ENCODE data around the gene ATG13.

ATG13 gene

GRCh38 chr11:46607516-46607915 lies 9.8 kb upstream of the ATG13 start:
- TF ChIP-seq CTCF (IDR thresholded peaks at IDR 0.05; ENCODE audit: low read depth, low read length), result no peak
- no peak overlapping the region for H3K4me3 ChIP-seq (replicated peaks in 1 of 2; ENCODE audit: low read depth in 2 of 2, low read length in 2 of 2)
- no peak for DNase-seq (ENCODE audit: low read depth in 2 of 2)

DNA sequence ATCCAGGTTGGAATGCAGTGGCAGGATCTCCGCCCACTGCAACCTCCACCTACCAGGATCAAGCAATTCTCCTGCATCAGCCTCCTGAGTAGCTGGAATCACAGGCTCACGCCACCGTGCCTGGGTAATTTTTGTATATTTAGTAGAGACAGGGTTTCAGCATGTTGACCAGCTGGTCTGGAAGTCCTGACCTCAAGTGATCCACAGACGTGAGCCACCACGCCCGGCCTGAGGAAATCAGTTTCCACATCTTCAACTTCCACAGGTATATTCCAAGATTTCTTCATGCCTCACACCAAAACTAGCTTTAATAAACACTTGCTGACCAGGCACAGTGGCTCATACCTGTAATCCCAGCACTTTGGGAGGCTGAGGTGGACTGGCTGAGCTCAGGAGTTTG lies 8.0 kb upstream of the ATG13 start:
- H3K4me3 ChIP-seq (replicated peaks in 1 of 2; ENCODE audit: low read depth in 2 of 2, low read length in 2 of 2), result no peak overlapping the region
- no peak for TF ChIP-seq CTCF (IDR thresholded peaks at IDR 0.05; ENCODE audit: low read depth, low read length)
- no peak for DNase-seq (ENCODE audit: low read depth in 2 of 2)

DNA sequence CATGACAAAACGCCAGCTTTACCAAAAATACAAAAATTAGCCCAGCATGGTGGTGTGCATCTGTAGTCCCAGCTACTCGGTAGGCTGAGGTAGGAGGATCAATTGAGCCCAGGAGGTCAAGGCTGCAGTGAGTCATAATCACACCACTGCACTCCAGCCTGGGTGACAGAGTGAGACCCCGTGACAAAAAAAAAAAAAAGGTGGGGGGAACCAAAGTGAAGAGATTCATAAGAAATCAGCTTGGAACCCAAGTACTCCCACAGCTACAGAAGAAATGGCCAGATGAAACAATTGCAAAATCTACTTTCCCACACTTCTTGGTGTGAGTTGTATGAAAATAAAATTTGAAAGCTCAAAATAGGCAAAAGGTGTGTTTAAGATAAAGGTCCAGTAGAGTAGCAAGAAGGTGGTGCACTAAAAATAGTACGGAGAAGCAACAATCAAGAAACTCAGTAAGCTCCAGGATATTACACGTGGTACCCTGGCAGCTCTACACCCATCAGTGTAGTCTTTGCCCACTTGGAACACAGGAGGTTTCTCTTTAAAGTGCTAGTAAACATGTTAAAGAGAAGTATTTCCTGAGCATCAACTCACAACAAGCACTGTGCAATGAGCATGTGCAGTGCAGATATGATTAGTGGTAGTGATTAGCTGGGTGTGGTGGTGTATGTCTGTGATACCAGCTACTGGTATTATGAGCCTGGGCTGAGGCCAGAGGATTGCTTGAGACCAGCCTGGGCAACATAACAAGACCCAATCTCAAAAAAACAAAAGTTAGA lies 5.6 kb upstream of the ATG13 start:
- no peak for TF ChIP-seq CTCF (IDR thresholded peaks at IDR 0.05; ENCODE audit: low read depth, low read length)
- no peak overlapping the region for H3K4me3 ChIP-seq (replicated peaks in 1 of 2; ENCODE audit: low read depth in 2 of 2, low read length in 2 of 2)
- no peak for DNase-seq (ENCODE audit: low read depth in 2 of 2)

DNA sequence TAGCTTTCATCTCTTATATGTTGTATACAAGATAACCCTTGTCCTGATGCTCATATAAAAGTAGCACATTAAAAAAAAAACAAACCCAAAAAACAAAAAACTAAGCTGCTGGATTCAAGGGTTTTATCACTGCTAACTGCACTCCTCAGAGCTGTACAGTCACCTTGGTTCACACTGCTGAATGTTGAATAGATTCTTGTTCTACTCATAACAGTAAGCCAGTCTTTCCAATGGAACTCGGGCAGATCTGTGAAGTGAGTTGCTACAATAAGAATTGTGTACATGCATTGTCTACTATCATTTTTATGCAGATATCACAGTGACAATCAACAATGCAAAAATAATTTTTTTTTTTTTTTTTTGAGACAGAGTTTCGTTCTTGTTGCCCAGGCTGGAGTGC lies 5.0 kb upstream of the ATG13 start:
- H3K4me3 ChIP-seq (replicated peaks in 1 of 2; ENCODE audit: low read depth in 2 of 2, low read length in 2 of 2), result no peak overlapping the region
- TF ChIP-seq CTCF (IDR thresholded peaks at IDR 0.05; ENCODE audit: low read depth, low read length), result no peak
- no peak for DNase-seq (ENCODE audit: low read depth in 2 of 2)

- no peak overlapping the region for H3K4me3 ChIP-seq (replicated peaks in 1 of 2; ENCODE audit: low read depth in 2 of 2, low read length in 2 of 2)
- peak in 1 of 2 donors; percentile 39 for DNase-seq (ENCODE audit: low read depth in 2 of 2)
- no peak for TF ChIP-seq CTCF (IDR thresholded peaks at IDR 0.05; ENCODE audit: low read depth, low read length)
Measured at GRCh38 chr11:46615756-46616155, 1.6 kb upstream of the ATG13 start.

- TF ChIP-seq CTCF (IDR thresholded peaks at IDR 0.05; ENCODE audit: low read depth, low read length), result no peak
- peak in 1 of 2 donors; percentile 42 for DNase-seq (ENCODE audit: low read depth in 2 of 2)
- peak overlapping the region; percentile 80 to 97 for H3K4me3 ChIP-seq (replicated peaks in 1 of 2; ENCODE audit: low read depth in 2 of 2, low read length in 2 of 2)
Measured at GRCh38 chr11:46616551-46617133, 711 bp upstream of the ATG13 start.

Measured in cardiac fibroblast (primary cell).